ENCODE results near the gene HDAC4.
"Not testable (repeated sequence)": the region's sequence is repeated elsewhere in the genome, so short reads cannot be mapped to it uniquely, and the experiment has no call there.

The HDAC4 gene

GRCh38 chr2:239069362-239070333 is 331.2 kb downstream of the HDAC4 start:
- peaks cover 86% of the 10 kb centered on the region for H3K36me3 ChIP-seq (ENCODE audit: insufficient read depth, low read length)
- H3K4me3 ChIP-seq (ENCODE audit: low read depth in 1 of 2, low read length in 2 of 2); H3K27ac ChIP-seq (ENCODE audit: low read depth, low read length); H3K4me1 ChIP-seq (ENCODE audit: insufficient read depth, low read length); H3K9me3 ChIP-seq (ENCODE audit: low read length); H3K27me3 ChIP-seq (ENCODE audit: control insufficient read depth in 1 of 2, insufficient read depth in 2 of 2, low read length in 2 of 2); H3K9ac ChIP-seq (ENCODE audit: low read length): not testable (repeated sequence)

- H3K27ac ChIP-seq (ENCODE audit: low read depth, low read length): no peak overlapping the region
- H3K4me3 ChIP-seq (ENCODE audit: low read depth in 1 of 2, low read length in 2 of 2): no peak overlapping the region
- H3K36me3 ChIP-seq (ENCODE audit: insufficient read depth, low read length): peaks cover 88% of the 10 kb centered on the region
- no peaks in the 10 kb centered on the region for H3K4me1 ChIP-seq (ENCODE audit: insufficient read depth, low read length)
- H3K27me3 ChIP-seq (ENCODE audit: control insufficient read depth in 1 of 2, insufficient read depth in 2 of 2, low read length in 2 of 2): no peaks in the 10 kb centered on the region
- no peaks in the 10 kb centered on the region for H3K9me3 ChIP-seq (ENCODE audit: low read length)
- H3K9ac ChIP-seq (ENCODE audit: low read length): no peak overlapping the region
Measured at GRCh38 chr2:239068411-239068810, 332.4 kb downstream of the HDAC4 start.

- Histone ChIP-seq H3K4me3 (ENCODE audit: low read depth in 1 of 2, low read length in 2 of 2) (no peak overlapping the region), H3K36me3 (ENCODE audit: insufficient read depth, low read length) (peaks cover 85% of the 10 kb centered on the region), H3K27me3 (ENCODE audit: control insufficient read depth in 1 of 2, insufficient read depth in 2 of 2, low read length in 2 of 2) (no peaks in the 10 kb centered on the region), H3K9me3 (ENCODE audit: low read length) (no peaks in the 10 kb centered on the region), H3K4me1 (ENCODE audit: insufficient read depth, low read length) (no peaks in the 10 kb centered on the region), H3K27ac (ENCODE audit: low read depth, low read length) (no peak overlapping the region), H3K9ac (ENCODE audit: low read length) (no peak overlapping the region)
Measured at GRCh38 chr2:239067196-239067865, 333.5 kb downstream of the HDAC4 start.

GRCh38 chr2:239066597-239066996 is 334.2 kb downstream of the HDAC4 start:
- H3K4me3 ChIP-seq (ENCODE audit: low read depth in 1 of 2, low read length in 2 of 2): no peak overlapping the region
- H3K9me3 ChIP-seq (ENCODE audit: low read length): no peaks in the 10 kb centered on the region
- no peak overlapping the region for H3K27ac ChIP-seq (ENCODE audit: low read depth, low read length)
- H3K9ac ChIP-seq (ENCODE audit: low read length): no peak overlapping the region
- no peaks in the 10 kb centered on the region for H3K4me1 ChIP-seq (ENCODE audit: insufficient read depth, low read length)
- no peaks in the 10 kb centered on the region for H3K27me3 ChIP-seq (ENCODE audit: control insufficient read depth in 1 of 2, insufficient read depth in 2 of 2, low read length in 2 of 2)
- peaks cover 78% of the 10 kb centered on the region for H3K36me3 ChIP-seq (ENCODE audit: insufficient read depth, low read length)

- H3K4me3 ChIP-seq (ENCODE audit: low read depth in 1 of 2, low read length in 2 of 2): no peak overlapping the region
- no peak overlapping the region for H3K9ac ChIP-seq (ENCODE audit: low read length)
- H3K4me1 ChIP-seq (ENCODE audit: insufficient read depth, low read length): no peaks in the 10 kb centered on the region
- H3K27ac ChIP-seq (ENCODE audit: low read depth, low read length): no peak overlapping the region
- no peaks in the 10 kb centered on the region for H3K9me3 ChIP-seq (ENCODE audit: low read length)
- peaks cover 77% of the 10 kb centered on the region for H3K36me3 ChIP-seq (ENCODE audit: insufficient read depth, low read length)
- H3K27me3 ChIP-seq (ENCODE audit: control insufficient read depth in 1 of 2, insufficient read depth in 2 of 2, low read length in 2 of 2): no peaks in the 10 kb centered on the region
Measured at GRCh38 chr2:239065962-239066361, 334.9 kb downstream of the HDAC4 start.

GRCh38 chr2:239065537-239065936 is 335.3 kb downstream of the HDAC4 start:
- H3K4me1 ChIP-seq (ENCODE audit: insufficient read depth, low read length): no peaks in the 10 kb centered on the region
- H3K9ac ChIP-seq (ENCODE audit: low read length): no peak overlapping the region
- H3K27ac ChIP-seq (ENCODE audit: low read depth, low read length): no peak overlapping the region
- H3K4me3 ChIP-seq (ENCODE audit: low read depth in 1 of 2, low read length in 2 of 2): no peak overlapping the region
- no peaks in the 10 kb centered on the region for H3K9me3 ChIP-seq (ENCODE audit: low read length)
- peaks cover 77% of the 10 kb centered on the region for H3K36me3 ChIP-seq (ENCODE audit: insufficient read depth, low read length)
- no peaks in the 10 kb centered on the region for H3K27me3 ChIP-seq (ENCODE audit: control insufficient read depth in 1 of 2, insufficient read depth in 2 of 2, low read length in 2 of 2)

GRCh38 chr2:239064891-239065290 is 335.9 kb downstream of the HDAC4 start:
- Histone ChIP-seq H3K4me3 (ENCODE audit: low read depth in 1 of 2, low read length in 2 of 2) (no peak overlapping the region), H3K9me3 (ENCODE audit: low read length) (no peaks in the 10 kb centered on the region), H3K36me3 (ENCODE audit: insufficient read depth, low read length) (peaks cover 71% of the 10 kb centered on the region), H3K9ac (ENCODE audit: low read length) (no peak overlapping the region), H3K27me3 (ENCODE audit: control insufficient read depth in 1 of 2, insufficient read depth in 2 of 2, low read length in 2 of 2) (no peaks in the 10 kb centered on the region), H3K27ac (ENCODE audit: low read depth, low read length) (no peak overlapping the region), H3K4me1 (ENCODE audit: insufficient read depth, low read length) (no peaks in the 10 kb centered on the region)

GRCh38 chr2:239064253-239064652 is 336.6 kb downstream of the HDAC4 start:
- no peaks in the 10 kb centered on the region for H3K27me3 ChIP-seq (ENCODE audit: control insufficient read depth in 1 of 2, insufficient read depth in 2 of 2, low read length in 2 of 2)
- H3K9ac ChIP-seq (ENCODE audit: low read length): no peak overlapping the region
- H3K4me3 ChIP-seq (ENCODE audit: low read depth in 1 of 2, low read length in 2 of 2): no peak overlapping the region
- H3K27ac ChIP-seq (ENCODE audit: low read depth, low read length): no peak overlapping the region
- peaks cover 74% of the 10 kb centered on the region for H3K36me3 ChIP-seq (ENCODE audit: insufficient read depth, low read length)
- H3K4me1 ChIP-seq (ENCODE audit: insufficient read depth, low read length): no peaks in the 10 kb centered on the region
- no peaks in the 10 kb centered on the region for H3K9me3 ChIP-seq (ENCODE audit: low read length)

- H3K9ac ChIP-seq (ENCODE audit: low read length): no peak overlapping the region
- H3K4me3 ChIP-seq (ENCODE audit: low read depth in 1 of 2, low read length in 2 of 2): no peak overlapping the region
- no peaks in the 10 kb centered on the region for H3K27me3 ChIP-seq (ENCODE audit: control insufficient read depth in 1 of 2, insufficient read depth in 2 of 2, low read length in 2 of 2)
- H3K9me3 ChIP-seq (ENCODE audit: low read length): no peaks in the 10 kb centered on the region
- H3K4me1 ChIP-seq (ENCODE audit: insufficient read depth, low read length): no peaks in the 10 kb centered on the region
- H3K36me3 ChIP-seq (ENCODE audit: insufficient read depth, low read length): peaks cover 79% of the 10 kb centered on the region
- H3K27ac ChIP-seq (ENCODE audit: low read depth, low read length): no peak overlapping the region
Measured at GRCh38 chr2:239062743-239063142, 338.1 kb downstream of the HDAC4 start.

GRCh38 chr2:239061824-239062570 is 338.8 kb downstream of the HDAC4 start:
- no peak overlapping the region for H3K27ac ChIP-seq (ENCODE audit: low read depth, low read length)
- no peak overlapping the region for H3K9ac ChIP-seq (ENCODE audit: low read length)
- no peak overlapping the region for H3K4me3 ChIP-seq (ENCODE audit: low read depth in 1 of 2, low read length in 2 of 2)
- H3K9me3 ChIP-seq (ENCODE audit: low read length): no peaks in the 10 kb centered on the region
- peaks cover 75% of the 10 kb centered on the region for H3K36me3 ChIP-seq (ENCODE audit: insufficient read depth, low read length)
- H3K4me1 ChIP-seq (ENCODE audit: insufficient read depth, low read length): no peaks in the 10 kb centered on the region
- H3K27me3 ChIP-seq (ENCODE audit: control insufficient read depth in 1 of 2, insufficient read depth in 2 of 2, low read length in 2 of 2): no peaks in the 10 kb centered on the region

- H3K9me3 ChIP-seq (ENCODE audit: low read length): no peaks in the 10 kb centered on the region
- no peak overlapping the region for H3K27ac ChIP-seq (ENCODE audit: low read depth, low read length)
- H3K4me1 ChIP-seq (ENCODE audit: insufficient read depth, low read length): no peaks in the 10 kb centered on the region
- peaks cover 74% of the 10 kb centered on the region for H3K36me3 ChIP-seq (ENCODE audit: insufficient read depth, low read length)
- no peak overlapping the region for H3K4me3 ChIP-seq (ENCODE audit: low read depth in 1 of 2, low read length in 2 of 2)
- no peaks in the 10 kb centered on the region for H3K27me3 ChIP-seq (ENCODE audit: control insufficient read depth in 1 of 2, insufficient read depth in 2 of 2, low read length in 2 of 2)
- H3K9ac ChIP-seq (ENCODE audit: low read length): no peak overlapping the region
Measured at GRCh38 chr2:239061121-239061666, 339.6 kb downstream of the HDAC4 start.
